Globus pallidus (tissue), 1 donor: ENCODE results near the gene ANXA2R.
A peak's percentile ranks its signal among the peaks of the same experiment; 100 is the strongest.
"Not testable (repeated sequence)": the region's sequence is repeated elsewhere in the genome, so short reads cannot be mapped to it uniquely, and the experiment has no call there.

Source experiments
- DNase-seq: peaks from one replicate; pipeline ENCODE4 v3.0.0-alpha.2; 2015; ENCODE audit warnings: low spot score

ANXA2R gene

DNA sequence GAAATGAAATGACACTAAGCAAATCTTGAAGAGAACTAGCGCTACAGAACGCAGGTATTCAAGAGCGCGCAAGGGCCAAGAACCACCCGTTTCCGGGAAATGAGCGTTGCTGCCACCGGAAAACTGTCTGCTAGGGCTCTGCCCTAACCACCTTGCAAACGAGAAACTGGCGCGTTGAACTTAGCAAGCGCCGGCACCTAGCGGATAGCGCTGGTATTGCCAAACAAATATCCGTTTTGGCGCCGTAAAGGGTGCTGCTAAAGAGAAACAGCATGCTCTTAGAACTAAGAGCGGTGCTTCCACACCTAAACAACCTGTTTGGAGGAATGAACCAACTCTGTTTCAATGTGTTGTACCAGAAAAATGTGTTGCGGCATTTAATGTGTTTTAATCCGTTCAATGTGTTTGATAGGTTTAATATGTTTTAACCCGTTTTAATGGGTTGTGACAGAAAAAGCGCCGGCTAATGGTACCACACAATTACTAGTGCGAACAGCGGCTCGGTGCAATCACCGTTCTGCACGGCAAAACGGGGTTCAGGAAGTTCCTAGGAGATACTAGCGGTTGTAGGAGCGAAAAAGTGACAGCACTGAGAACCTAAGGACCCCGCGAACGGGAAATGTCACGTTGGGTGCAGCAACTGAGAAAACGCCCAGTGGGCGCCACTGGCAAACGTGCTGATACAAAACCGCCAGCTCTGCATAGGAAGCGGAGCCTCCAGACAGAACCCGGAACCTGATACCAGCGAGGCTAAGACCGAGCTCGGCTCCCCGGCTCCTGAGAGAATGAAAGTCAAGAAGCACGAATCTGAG, at the start of gene ANXA2R:
TSS of gene ANXA2R (minus strand) at position 33 of the 812 bp plus-strand sequence. CDS start 273 bp downstream, outside the sequence.
- DNase-seq, result peak; percentile 91

DNA sequence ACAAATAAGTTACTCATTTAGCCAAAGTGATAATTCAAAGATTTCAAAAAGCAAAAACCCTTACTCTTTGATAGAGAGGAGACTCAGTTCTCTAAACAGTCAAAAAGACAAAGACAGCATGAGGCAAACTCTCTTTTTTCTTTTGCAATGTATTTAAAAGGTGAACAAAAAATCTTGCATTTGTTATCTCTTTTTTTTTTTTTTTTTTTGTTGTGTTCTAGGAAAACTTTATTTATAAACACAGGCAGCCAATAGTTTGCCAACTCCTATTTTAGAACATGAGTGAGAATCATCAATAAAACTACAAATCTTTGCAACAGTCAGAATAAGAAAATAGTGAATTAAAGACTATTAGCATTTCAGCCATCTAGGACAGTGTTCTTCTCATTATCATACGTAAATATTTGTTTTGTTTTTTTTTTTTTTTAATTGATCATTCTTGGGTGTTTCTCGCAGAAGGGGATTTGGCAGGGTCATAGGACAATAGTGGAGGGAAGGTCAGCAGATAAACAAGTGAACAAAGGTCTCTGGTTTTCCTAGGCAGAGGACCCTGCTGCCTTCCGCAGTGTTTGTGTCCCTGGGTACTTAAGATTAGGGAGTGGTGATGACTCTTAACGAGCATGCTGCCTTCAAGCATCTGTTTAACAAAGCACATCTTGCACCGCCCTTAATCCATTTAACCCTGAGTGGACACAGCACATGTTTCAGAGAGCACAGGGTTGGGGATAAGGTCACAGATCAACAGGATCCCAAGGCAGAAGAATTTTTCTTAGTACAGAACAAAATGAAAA, 46.2 kb upstream of the ANXA2R start:
- DNase-seq, result not testable (repeated sequence)

- DNase-seq, result no peak
These were observed 45.3 kb upstream of the ANXA2R start for GRCh38 chr5:43085453-43085852.

GRCh38 chr5:43084468-43084867, 44.3 kb upstream of the ANXA2R start:
- DNase-seq, result not testable (repeated sequence)

DNA sequence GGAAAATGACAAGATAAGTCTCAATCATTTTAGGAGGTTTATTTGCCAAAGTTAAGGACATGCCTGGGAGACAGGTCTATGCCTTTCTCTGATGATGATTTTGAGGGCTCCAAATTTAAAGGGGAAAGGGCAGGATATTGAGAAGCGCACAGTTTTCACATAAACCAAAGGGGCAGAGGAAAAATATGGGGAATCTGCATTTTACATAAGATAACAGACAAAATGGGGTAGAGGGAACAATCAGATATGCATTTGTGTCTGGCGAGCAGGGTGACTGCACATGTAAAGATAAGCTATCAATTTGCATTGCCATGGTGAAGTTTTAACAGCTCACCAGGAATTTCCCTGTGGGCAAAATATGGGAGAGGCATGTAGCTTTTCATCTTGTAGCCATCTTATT, 41.2 kb upstream of the ANXA2R start:
- DNase-seq, result not testable (repeated sequence)

GRCh38 chr5:43078956-43079355, 38.8 kb upstream of the ANXA2R start:
- DNase-seq, result no peak

- not testable (repeated sequence) for DNase-seq
These were observed 37.5 kb upstream of the ANXA2R start for GRCh38 chr5:43077446-43078191.

DNA sequence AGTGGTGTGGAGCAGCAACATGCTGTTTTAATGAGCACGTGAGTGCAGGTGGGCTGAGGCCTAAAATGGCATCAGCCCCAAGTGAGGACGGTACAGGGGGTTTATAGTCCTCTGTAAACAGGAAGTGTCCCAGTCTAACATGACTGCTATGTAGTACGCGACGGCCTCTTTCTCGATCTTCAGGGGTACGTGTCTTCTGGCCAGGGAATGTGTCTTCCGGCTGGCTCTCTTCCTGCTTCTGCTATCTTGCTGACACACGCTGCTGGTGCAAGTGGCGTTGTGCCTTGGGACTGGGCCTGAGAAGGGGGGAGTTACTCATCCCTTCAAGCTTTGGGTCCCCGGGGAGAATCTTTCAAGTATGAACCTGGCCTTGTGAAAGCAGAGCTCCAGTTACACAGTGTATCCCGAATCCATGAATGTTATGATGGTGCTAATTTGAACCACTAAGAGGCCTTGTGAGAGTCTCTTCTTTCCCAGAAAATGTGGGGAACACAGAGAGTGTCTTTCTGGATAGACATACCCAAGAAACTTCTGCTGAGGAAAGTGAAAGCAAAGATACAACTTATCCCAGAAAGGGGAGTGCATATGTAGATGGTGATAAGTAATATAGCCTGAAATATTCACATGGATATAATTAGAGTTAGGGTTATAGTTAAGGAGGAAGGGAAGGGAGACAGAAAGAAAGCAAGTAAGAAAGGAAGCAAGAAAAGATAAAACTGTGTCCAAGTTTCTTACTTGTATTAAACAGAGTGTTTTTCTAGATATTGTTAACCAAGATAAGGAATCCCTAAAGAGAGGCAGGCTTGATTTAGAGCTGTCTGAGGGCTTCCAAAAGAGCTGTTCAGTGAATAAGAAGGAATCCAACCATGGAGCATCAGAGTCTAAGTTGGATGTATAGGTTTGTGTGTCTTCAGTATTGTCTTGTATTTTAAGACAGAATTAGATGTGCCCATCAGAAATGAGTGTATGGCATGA, 35.5 kb upstream of the ANXA2R start:
- no peak for DNase-seq

- no peak for DNase-seq
These were observed 34.8 kb upstream of the ANXA2R start for GRCh38 chr5:43074987-43075318.

DNA sequence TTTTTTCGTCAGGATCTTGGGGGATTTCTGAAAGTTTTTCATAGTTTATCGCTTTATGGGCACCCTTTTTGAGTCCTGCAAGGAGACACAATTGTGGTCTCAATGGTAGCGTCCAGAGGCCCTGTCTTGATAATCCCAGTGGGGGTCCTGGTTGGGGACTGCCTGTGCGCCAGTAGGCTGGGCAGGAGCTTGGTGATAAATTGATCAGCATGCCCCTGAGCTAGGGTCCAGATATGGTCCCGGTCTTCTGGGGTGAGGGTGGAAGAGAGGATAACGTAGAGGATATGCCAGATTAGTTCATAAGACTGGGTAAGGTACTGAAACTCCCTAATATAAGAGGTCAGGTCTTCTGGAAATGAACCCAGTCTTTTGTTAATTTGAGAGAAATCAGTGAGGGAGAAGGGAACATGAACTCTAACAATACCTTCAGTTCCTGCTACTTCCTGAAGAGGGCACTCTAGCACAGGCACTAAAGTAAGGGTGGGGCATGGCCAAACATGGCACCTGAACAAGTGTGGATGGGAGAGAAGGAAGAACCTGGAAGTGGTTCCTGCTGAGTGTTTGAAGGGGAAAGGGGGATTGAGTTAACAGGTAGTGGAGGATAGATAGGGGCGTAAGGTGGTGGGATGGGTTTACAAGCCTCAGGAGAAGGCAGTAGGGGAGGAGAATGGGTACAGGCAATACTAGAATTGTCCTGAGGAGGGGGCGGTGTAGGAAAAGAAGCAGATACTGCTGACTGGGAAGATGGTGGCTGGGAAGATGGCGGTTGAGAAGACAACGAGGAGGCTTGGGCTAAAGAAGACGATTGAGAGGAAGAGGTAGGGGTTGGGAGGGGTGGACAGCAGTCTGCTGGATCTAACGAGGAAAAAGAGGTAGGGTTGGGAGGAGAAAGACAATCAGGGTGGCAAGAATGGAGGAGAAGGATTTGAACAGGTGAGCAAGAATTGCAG, 33.8 kb upstream of the ANXA2R start:
- no peak for DNase-seq

DNA sequence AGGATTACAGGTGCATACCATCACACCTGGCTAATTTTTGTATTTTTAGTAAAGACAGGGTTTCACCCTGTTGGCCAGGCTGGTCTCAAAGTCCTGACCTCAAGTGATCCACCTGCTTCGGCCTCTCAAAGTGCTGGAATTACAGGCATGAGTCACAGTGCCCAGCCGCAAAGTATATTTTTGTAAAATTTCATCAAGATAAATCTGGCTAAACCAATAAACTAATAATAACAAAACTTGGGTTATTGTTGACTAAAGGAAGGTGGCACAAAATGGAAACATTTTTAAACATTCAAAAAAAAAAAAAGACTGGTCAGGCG, 29.2 kb upstream of the ANXA2R start:
- DNase-seq, result not testable (repeated sequence)

GRCh38 chr5:43068037-43068436, 27.9 kb upstream of the ANXA2R start:
- no peak for DNase-seq

DNA sequence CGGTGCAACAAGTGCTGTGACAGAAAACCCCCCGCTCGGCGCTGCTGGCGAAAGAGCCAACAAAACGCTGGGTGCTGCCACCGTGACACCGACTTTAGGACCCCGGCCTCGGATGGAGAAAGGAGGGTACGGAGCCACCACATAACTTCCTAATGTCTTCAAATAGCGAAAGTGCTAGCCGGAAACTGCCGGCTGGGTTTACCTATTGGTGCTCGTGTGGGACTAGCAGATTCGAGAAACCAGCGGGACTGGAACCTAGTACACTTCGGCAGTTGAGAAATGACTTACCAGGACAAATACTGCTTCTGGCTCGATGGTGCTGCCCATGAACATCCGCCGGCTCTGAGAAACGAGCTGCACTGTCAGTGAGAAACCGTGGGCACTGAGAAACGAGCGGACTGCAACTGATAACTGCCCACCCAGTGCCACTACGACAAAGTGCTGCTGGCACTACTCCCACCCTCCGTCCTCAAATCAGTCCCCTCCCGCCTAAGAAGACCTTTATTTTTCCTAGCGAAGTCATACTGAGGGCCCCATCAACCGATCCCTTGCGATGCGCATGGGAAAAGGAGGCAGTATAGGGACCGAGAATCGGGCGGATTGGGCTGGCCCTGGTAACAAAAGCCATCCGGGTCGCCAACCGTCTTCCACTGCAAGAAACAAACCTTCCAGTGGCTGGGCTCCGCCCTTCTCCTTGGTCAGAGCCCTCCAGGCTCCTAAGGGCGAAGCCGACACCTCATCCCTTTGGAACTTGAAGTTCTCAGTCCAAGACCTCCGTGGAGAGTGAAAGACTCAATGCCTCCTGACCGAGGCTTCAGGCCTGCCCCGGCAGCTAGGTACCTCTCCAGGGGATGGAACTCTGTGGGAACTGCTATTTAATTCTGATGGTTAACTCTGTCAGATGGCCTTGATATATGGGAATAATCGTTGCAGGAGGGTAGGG, 27.0 kb upstream of the ANXA2R start:
- DNase-seq, result peak; percentile 92

- peak; percentile 78 for DNase-seq
These were observed 26.1 kb upstream of the ANXA2R start for GRCh38 chr5:43065948-43066798.

DNA sequence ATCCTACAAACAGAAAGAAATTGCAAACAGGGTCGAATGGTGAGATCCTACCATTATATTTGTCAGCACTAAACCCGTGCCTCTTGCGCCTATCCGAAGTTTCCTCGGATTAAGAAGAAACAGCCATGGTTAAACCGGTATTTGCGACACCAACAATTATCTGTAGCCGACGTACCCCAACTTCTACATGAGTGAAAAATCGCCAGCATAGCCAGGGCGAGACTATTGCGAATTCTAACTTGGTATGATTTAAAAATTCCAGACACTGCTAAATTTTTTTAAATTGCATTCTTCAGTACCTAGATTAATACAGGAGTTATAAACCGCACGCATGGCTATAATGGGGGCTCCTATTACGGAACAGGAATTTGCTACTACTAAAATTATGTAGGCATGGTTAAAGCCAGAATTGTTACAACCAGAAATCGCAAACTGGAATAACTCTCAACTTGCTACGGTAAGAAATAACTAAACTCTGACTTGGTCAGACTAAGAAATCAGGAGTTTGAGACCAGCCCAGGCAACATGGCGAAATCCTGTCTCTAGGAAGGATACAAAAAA, 25.3 kb upstream of the ANXA2R start:
- DNase-seq, result peak; percentile 55

GRCh38 chr5:43063721-43064171, 23.6 kb upstream of the ANXA2R start:
- no peak for DNase-seq

- no peak for DNase-seq
These were observed 21.4 kb upstream of the ANXA2R start for GRCh38 chr5:43061352-43062075.
